ENCODE results near the gene ATP2A1. TPM values are rescaled to one million over a fixed set of nuclear protein-coding genes. Genes with fewer than 3 reads are reported as not detected.
"Not testable (repeated sequence)": the region's sequence is repeated elsewhere in the genome, so short reads cannot be mapped to it uniquely, and the experiment has no call there.

The ATP2A1 gene
- polyA plus RNA-seq, 6 donors from 2014 or later, result not detected

DNA sequence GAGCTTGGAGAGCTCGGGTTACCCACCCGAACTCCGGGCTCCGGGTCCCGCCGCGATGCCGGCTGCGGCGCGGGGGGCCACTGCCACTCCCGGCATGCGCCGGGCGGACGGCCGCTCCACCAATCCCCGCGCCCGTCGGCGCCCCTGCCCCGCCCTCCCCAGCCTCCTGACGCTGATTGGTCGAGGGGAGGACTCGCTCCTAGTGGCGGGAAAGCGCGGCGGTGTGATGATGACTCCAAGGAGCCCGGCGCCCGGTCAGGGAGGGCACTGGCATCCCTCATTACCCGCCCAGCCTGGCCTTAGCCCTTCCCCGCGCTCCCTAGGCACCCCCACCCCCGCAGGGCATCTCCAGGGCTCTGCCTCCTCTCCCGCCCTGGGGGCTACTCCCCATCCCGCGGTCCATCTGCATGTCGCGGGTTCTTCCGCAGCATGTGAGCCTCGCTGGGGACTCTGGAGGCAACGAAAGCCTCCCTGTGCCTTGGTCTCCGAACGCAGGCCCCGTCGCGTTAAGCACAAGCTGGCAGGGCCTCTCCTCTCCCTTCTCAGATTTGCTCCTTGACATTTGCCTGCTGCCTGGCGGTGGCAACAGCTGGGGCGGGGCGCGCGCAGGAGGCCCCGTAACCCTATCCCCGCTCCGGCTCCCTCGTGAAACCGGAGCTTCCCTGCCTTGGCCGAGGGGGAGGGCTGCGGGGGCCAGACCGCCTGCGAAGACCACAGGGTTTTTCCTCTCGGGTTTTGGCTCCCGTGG, 1.7 kb downstream of the ATP2A1 start:
- peaks cover 17 to 34% (median 24%) of the 10 kb centered on the region in 3 donors for H3K4me1 Mint-ChIP-seq
- ATAC-seq (ENCODE audit: low read depth in 2 of 2) (peak; percentile 98 to 99), DNase-seq (peak; percentile 74)
- peak overlapping the region in 2 of 6 donors; percentile 60 to 62 for H3K27ac Mint-ChIP-seq
- H3K9me3 Mint-ChIP-seq, result no peaks in the 10 kb centered on the region
- H3K4me3 Mint-ChIP-seq, result peak overlapping the region; percentile 75 to 94 (median 90)
- H3K36me3 Mint-ChIP-seq, result no peaks in the 10 kb centered on the region
- H3K27me3 Mint-ChIP-seq, result peaks cover 5 to 10% (median 9%) of the 10 kb centered on the region in 3 donors

DNA sequence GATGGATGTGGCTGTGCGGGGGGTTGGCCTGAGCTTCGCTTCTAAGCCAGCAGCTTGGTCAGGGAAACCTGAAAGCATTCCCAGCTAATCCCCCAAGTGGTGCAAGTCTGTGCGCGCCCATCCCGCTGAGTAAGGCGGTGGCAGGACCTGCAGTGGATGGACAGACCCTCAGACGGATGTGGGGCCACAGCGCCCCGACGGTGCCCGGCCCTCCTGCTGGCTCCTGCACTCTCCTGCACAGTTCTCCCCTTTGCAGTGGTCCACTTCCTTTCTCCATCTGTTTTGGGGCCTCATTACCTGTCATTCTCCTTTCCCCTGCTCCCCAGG, 2.3 kb downstream of the ATP2A1 start:
- ATAC-seq (ENCODE audit: low read depth in 2 of 2) (no peak), DNase-seq (no peak)
- peaks cover 5 to 10% (median 9%) of the 10 kb centered on the region in 3 donors for H3K27me3 Mint-ChIP-seq
- H3K9me3 Mint-ChIP-seq, result no peaks in the 10 kb centered on the region
- H3K27ac Mint-ChIP-seq, result peak overlapping the region in 1 of 6 donors; percentile 34
- peaks cover 17 to 29% (median 24%) of the 10 kb centered on the region in 3 donors for H3K4me1 Mint-ChIP-seq
- no peaks in the 10 kb centered on the region for H3K36me3 Mint-ChIP-seq
- H3K4me3 Mint-ChIP-seq, result peak overlapping the region; percentile 75 to 94 (median 88)

DNA sequence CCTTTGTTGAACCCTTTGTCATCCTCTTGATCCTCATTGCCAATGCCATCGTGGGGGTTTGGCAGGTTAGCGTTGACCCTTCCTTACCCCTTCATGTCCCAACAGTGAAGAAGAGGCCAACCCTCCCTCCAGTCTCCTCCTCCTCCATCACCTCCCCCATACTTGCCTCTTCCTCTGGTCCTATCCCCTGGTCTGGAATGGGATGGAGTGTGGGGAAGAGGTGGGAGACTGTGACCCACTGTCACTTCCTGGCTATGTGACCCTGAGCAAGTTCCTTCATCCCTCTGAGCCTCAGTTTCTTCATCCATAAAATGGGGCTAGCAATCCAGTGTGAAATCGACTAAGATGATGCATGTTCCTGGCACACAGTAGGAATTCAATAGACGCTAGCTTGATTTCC, 2.7 kb downstream of the ATP2A1 start:
- Mint-ChIP-seq H3K27ac (peak overlapping the region in 2 of 6 donors; percentile 34 to 75), H3K4me1 (peaks cover 17 to 26% (median 24%) of the 10 kb centered on the region in 3 donors), H3K4me3 (peak overlapping the region; percentile 75 to 94 (median 88)), H3K36me3 (no peaks in the 10 kb centered on the region), H3K27me3 (peaks cover 5 to 10% (median 9%) of the 10 kb centered on the region in 3 donors), H3K9me3 (no peaks in the 10 kb centered on the region)
- DNase-seq, result no peak
- no peak for ATAC-seq (ENCODE audit: low read depth in 2 of 2)

DNA sequence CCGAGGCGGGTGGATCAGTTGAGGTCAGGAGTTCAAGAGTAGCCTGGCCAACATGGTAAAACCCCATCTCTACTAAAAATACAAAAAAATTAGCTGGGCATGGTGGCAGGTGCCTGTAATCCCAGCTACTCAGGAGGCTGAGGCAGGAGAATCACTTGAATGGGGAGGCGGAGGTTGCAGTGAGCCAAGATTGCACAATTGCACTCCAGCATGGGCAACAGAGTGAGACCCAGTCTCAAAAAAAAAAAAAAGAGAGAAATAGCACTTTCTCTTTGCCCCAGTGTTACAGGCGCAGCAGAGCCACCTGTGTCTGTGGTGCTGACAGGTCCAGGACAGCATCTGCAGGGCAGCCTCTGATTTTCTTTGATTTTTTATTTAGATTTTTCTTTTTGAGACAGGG, 3.3 kb downstream of the ATP2A1 start:
- not testable (repeated sequence) for H3K27ac Mint-ChIP-seq; H3K36me3 Mint-ChIP-seq; H3K9me3 Mint-ChIP-seq; ATAC-seq (ENCODE audit: low read depth in 2 of 2); DNase-seq; H3K27me3 Mint-ChIP-seq
- Mint-ChIP-seq H3K4me3 (peak overlapping the region in 7 of 8 donors; percentile 69 to 94 (median 86)), H3K4me1 (peaks cover 17 to 26% (median 24%) of the 10 kb centered on the region in 3 donors)

DNA sequence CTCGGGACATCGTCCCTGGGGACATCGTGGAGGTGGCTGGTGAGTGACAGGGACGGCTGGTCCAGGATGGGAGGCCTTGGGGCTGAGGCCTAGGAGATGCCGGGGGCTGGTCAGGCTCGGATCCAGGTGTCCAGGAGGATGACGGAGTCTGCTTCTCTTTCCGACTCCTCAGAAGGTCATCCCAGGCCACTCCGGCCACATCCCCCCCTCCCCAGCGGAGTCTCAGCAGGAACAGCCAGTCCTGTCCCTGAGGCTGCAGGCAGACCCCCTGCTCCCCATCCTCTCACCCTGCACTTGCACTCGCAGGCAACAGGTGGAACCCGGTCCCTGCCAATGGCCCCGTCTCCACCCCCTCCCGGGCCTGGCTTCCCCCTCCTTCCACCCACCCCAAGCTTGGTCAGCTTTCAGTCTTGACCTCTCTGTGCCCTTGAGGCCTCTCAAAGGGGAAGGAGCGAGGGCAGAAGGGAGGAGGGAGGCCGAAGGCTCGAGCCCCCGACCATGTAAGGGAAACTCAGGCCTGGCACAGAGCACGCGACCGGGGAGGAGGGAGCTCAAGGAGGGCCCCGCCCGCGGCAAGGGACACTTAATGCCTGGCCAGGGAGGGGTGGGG, 4.4 kb downstream of the ATP2A1 start:
- Mint-ChIP-seq H3K36me3 (no peaks in the 10 kb centered on the region), H3K4me1 (peaks cover 15 to 26% (median 24%) of the 10 kb centered on the region in 3 donors), H3K9me3 (no peaks in the 10 kb centered on the region), H3K27ac (no peak overlapping the region), H3K4me3 (no peak overlapping the region), H3K27me3 (peaks cover 5 to 10% (median 9%) of the 10 kb centered on the region in 3 donors)
- DNase-seq, result no peak
- ATAC-seq (ENCODE audit: low read depth in 2 of 2), result no peak

DNA sequence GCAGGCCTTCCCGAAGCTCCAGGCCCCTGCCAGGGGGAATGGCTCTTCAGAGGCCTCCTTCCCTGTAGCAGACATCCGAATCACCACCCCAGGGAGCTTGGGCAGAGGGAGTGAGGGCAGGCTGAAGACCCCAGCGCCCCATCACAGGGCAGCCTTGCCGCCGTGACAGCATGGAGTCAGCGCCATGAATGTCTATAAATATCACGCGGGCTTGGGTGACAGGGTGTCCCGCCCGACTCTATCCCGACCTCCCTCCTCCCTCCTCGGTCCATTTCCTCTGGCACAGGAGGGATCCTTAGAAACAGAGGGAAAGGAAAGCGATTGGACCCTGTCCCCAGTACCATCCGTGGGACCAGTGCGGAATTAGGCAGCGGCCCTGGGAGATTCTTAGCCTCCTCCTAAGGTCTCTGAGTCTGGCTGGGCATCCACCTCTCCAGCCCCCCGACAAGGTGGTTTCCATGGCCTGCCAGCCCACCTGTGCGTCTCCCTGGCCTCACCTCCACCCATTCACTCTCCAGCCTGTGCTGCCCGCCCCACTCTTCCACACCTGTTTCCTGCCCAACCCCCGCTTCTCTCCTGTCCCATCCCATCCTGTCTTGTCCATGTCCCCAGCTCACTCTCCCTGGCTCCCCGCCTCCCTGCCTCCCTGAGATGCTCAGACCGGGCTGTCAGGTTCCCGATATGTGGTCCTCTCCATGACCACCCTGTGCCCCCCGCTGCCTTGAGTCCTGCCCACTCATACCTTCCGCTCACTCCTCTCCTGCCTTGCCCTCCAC, 5.1 kb downstream of the ATP2A1 start:
- Mint-ChIP-seq H3K4me3 (peak overlapping the region in 1 of 8 donors; percentile 80), H3K27me3 (peaks cover 5 to 10% (median 9%) of the 10 kb centered on the region in 3 donors), H3K36me3 (no peaks in the 10 kb centered on the region), H3K4me1 (peaks cover 15 to 23% (median 20%) of the 10 kb centered on the region in 3 donors), H3K9me3 (no peaks in the 10 kb centered on the region), H3K27ac (peak overlapping the region in 1 of 6 donors; percentile 19)
- no peak for ATAC-seq (ENCODE audit: low read depth in 2 of 2)
- DNase-seq, result no peak

DNA sequence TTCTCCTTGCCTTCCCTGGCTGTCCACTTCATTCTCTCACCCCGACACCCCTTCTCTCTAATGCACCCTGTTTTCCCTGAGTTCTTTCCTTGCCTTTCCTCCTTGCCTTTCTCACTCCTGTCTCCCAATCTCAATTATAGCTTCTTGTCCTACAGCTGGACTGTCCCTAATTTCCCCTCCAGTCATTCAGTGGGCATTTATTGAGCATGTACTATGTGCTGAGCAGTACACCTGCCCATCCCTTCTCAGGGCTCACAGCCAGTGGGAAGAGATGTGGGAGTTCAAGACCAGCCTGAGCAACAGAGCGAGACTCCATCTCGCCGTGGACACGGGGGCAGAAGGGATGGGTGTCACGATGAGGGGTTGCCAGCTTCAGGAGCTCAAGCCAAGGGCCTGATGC, 5.8 kb downstream of the ATP2A1 start:
- DNase-seq (no peak), ATAC-seq (ENCODE audit: low read depth in 2 of 2) (no peak)
- Mint-ChIP-seq H3K27ac (peak overlapping the region in 2 of 6 donors; percentile 13 to 19), H3K4me1 (peaks cover 11 to 20% (median 17%) of the 10 kb centered on the region in 3 donors), H3K9me3 (no peaks in the 10 kb centered on the region), H3K36me3 (no peaks in the 10 kb centered on the region), H3K4me3 (no peak overlapping the region), H3K27me3 (peaks cover 5 to 10% (median 9%) of the 10 kb centered on the region in 3 donors)

DNA sequence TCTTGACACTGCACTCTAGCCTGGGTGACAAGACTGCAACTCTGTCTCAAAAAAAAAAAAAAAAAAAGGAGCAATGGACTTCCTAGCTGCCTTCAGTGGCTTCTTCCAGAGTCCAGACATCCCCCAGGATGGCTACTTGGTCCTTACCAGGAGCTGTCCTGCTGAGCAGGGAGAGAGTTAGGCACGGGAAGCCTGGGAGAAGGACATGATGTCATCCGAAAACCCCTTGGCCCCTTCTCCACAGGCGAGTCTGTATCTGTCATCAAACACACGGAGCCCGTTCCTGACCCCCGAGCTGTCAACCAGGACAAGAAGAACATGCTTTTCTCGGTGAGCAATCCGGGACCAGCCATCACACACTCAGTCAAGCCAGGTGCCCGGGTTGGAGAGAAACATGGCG, 8.7 kb downstream of the ATP2A1 start:
- H3K4me1 Mint-ChIP-seq, result peaks cover 0 to 6% (median 5%) of the 10 kb centered on the region in 3 donors
- no peak for DNase-seq
- H3K27ac Mint-ChIP-seq, result peak overlapping the region in 1 of 6 donors; percentile 61
- H3K36me3 Mint-ChIP-seq, result no peaks in the 10 kb centered on the region
- H3K9me3 Mint-ChIP-seq, result no peaks in the 10 kb centered on the region
- no peak for ATAC-seq (ENCODE audit: low read depth in 2 of 2)
- no peak overlapping the region for H3K4me3 Mint-ChIP-seq
- no peaks in the 10 kb centered on the region for H3K27me3 Mint-ChIP-seq

DNA sequence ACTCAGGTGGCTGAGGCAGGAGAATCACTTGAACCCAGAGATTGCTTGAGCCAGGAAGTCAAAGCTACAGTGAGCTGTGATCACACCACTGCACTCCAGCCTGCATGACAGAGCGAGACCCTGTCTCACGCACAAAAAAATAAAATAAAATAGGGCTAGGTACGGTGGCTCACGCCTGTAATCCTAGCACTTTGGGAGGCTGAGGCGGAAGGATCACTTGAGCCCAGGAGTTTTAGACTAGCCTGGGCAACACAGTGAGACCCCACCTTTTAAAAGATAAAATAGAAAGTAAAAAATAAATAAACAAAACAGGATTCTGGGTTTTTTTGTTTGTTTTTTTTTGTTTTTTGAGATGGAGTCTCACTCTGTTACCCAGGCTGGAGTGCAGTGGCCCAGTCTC, 12.1 kb downstream of the ATP2A1 start:
- ATAC-seq (ENCODE audit: low read depth in 2 of 2); H3K9me3 Mint-ChIP-seq; H3K36me3 Mint-ChIP-seq; H3K27me3 Mint-ChIP-seq; H3K27ac Mint-ChIP-seq; DNase-seq; H3K4me1 Mint-ChIP-seq: not testable (repeated sequence)
- H3K4me3 Mint-ChIP-seq, result peak overlapping the region in 1 of 8 donors; percentile 33

DNA sequence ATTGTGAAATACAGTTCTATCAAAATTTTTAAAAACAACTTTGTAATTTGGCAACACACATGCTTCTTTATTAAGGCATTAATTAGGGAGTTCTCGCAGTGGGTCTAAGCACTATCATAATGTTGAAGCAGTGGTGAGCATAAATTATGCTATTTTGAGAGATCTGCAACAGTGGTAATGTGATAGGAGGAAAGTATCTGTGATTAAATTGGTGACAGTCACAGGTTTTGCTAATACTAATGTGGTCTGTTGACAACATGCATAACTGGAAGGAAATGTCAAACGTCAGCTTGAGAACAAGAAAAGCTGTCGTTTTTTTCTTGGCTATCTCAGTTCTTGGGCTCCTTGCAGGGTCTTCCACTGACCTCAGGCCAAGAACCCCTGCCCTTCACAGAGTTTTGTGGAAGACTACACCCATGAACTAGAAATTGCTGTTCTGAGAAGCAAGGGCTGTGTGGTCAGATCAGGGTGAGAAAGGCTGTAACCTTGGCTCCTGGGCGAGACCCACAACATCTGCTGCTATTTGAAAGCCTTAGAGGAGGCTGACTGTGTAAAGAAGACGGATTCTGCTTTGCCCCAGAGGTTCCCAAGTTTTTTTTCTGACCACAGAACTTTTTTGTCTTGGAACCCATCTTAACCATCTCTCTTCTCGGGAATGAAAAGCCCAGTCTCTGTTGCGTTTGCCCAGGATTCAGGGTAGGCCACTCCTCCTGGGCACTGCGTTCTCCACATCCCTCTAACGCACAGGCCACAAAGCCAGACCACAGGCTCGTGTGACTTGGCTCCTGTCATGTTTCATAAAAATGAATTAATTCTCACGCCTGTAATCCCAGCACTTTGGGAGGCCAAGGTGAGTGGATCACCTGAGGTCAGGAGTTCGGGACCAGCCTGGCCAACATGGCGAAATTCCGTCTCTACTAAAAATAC, 13.9 kb downstream of the ATP2A1 start:
- H3K27ac Mint-ChIP-seq, result no peak overlapping the region
- H3K4me1 Mint-ChIP-seq, result peaks cover 0 to 5% (median 3%) of the 10 kb centered on the region in 3 donors
- no peak overlapping the region for H3K4me3 Mint-ChIP-seq
- DNase-seq (no peak), ATAC-seq (ENCODE audit: low read depth in 2 of 2) (no peak)
- no peaks in the 10 kb centered on the region for H3K36me3 Mint-ChIP-seq
- no peaks in the 10 kb centered on the region for H3K9me3 Mint-ChIP-seq
- H3K27me3 Mint-ChIP-seq, result no peaks in the 10 kb centered on the region

DNA sequence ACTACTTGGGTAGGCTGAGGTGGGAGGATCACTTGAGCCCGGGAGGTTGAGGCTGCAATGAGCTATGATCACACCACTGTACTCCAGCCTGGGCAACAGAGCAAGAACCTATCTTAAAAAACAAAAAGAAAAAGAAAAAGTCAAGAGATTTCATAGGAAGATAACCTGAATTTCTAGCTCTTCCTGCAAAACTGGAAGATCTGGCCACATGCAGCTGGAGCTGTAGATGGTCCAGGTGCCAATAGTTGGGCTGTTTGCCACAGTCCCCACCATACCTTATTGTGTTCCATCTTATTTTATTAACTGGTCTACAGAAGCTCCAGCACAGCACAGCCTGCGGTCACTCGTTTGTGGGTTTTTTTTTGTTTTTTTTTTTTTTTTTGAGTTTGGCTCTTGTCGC, 15.0 kb downstream of the ATP2A1 start:
- H3K9me3 Mint-ChIP-seq, result no peaks in the 10 kb centered on the region
- ATAC-seq (ENCODE audit: low read depth in 2 of 2) (no peak), DNase-seq (no peak)
- no peaks in the 10 kb centered on the region for H3K27me3 Mint-ChIP-seq
- H3K4me1 Mint-ChIP-seq, result peaks cover 0 to 5% (median 3%) of the 10 kb centered on the region in 3 donors
- no peak overlapping the region for H3K27ac Mint-ChIP-seq
- no peak overlapping the region for H3K4me3 Mint-ChIP-seq
- H3K36me3 Mint-ChIP-seq, result no peaks in the 10 kb centered on the region

DNA sequence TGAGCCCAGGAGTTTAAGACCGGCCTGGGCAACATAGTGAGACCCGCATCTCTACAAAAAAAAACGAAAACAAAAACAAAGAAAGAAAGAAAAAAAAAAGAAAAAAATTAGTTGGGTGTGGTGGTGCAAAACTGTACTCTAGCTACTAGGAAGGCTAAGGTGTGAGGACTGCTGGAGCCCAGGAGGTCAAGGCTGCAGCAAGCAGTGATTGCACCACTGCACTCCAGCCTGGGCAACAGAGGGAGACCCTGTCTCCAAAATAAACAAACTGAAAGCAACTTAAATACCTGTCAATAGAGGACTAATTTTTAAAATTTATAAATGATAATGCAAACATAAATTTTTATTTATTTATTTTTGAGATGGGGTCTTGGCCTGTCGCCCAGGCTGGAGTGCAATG, 17.3 kb downstream of the ATP2A1 start:
- Mint-ChIP-seq H3K27ac (no peak overlapping the region), H3K9me3 (no peaks in the 10 kb centered on the region), H3K4me1 (peaks cover 0 to 5% (median 2%) of the 10 kb centered on the region in 3 donors), H3K36me3 (no peaks in the 10 kb centered on the region), H3K27me3 (no peaks in the 10 kb centered on the region), H3K4me3 (no peak overlapping the region)
- DNase-seq (no peak), ATAC-seq (ENCODE audit: low read depth in 2 of 2) (no peak)

DNA sequence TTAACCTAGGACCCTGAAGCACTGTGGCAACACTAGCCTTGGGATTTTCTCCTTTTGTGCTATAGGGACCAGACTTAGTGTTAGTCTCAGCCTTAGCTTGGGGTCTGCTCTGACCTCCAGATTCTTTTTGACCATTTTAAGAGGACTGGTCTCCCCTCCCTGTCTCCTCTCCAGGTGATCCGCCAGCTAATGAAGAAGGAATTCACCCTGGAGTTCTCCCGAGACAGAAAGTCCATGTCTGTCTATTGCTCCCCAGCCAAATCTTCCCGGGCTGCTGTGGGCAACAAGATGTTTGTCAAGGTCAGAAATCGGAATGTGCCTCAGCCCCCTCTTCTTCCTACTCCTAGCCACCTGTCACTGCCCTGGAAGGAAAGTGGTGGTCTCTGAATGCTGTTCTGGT, 19.5 kb downstream of the ATP2A1 start:
- H3K27me3 Mint-ChIP-seq, result no peaks in the 10 kb centered on the region
- H3K9me3 Mint-ChIP-seq, result no peaks in the 10 kb centered on the region
- no peak for ATAC-seq (ENCODE audit: low read depth in 2 of 2)
- no peak overlapping the region for H3K4me3 Mint-ChIP-seq
- no peak for DNase-seq
- no peak overlapping the region for H3K27ac Mint-ChIP-seq
- peaks cover 5 to 9% (median 8%) of the 10 kb centered on the region in 3 donors for H3K4me1 Mint-ChIP-seq
- no peaks in the 10 kb centered on the region for H3K36me3 Mint-ChIP-seq
